OCI-M2 (cell line): ENCODE measurements around the gene ERH.

Experiments
- DNase-seq: peaks from one replicate; lab custom pipeline; 2025; ENCODE audit not compliant: unreplicated experiment; lab: John Stamatoyannopoulos, UW

ERH gene

DNA sequence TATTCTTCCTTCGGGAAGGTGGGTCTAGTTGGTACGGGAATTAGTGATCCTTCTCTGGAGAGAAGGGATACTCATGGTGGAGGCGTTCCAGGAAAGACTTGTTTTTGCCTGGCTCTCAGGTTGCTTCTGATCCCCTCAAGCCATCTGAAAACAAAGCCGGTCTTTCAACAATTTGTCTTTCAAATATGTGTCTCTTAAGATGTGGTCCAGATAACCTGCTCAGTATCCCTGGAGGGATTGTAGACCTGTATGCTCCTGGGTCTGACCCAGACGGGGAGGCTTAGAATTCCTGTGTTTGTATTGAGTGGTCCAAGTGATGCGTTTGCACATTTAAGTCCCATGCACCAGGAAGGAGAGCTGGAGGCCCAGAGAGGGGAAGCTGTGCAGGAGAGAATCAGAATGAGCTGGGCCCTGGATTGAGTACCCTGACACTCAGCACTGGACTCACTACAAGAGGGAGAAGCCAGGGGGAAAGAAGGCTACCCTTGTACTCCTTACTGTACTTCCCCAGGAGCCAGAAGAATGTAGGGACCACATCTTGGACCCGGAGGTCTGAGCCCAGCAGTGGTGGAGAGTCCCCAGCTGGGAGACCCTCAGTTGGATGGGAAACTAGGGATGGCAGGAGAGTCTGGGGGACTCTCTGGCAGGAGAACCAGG is 40.4 kb downstream of the ERH start:
- DNase-seq, result no peak

DNA sequence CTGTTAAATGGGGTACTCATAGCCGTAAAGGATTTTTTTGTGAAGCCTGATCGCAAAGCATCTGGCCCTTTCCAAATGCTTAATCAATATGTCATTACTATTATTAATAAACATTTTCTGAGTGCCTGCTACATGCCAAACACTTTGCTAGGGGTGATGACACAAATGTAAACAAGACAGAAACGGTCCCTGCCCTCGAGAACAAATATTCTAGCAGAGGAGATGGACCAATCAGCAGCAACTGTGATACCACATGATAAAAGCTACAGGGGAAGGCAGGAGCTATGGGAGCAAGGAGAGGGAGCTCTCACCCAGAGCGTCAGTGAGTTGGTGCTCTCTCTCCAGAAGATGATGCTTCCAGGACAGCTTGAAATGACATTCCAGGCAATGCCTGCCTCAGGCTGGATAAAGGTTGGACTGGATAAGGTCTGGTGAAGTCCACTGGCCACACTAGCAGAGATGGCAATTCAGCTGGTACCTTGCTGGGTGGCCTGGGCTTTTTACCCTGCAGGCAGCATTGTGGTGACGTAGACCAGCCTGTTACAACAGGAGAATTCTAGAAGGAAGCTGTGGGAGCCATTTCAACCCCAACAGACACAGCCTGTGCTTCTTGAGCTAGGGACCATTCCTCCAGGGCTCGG is 41.1 kb downstream of the ERH start:
- no peak for DNase-seq

DNA sequence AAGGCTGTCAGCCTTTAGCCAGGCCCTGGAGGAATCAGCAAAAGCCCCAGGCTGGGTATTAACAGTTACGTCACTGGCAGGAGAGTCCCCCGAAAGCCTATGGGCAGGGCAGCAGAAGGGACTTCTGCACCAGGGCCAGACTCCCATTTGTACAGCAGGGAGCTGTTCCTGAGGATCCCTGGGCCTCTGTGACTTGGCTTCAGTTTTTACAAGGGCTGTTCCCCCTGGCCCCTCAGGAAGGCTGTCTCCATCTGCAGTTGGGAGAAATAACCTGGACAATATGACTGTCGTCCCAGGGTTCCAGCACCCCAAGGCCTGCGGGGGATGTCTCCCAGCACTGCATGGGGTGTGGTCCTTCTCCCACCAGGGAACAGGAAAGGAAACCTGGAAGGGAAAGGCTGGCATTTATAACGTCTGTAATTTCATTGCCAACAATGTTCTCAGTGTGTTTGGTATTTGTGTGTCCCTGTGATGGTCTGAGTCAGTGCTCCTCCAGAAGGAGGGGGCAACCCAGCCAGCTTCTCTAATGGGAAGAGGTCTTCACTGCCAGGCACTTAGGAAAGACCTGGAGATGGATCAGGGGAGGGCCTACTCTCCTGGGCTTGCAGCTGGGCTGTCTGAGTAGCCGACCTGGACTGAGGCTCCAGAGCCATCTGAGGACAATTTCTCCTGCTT is 42.4 kb downstream of the ERH start:
- DNase-seq, result no peak

DNA sequence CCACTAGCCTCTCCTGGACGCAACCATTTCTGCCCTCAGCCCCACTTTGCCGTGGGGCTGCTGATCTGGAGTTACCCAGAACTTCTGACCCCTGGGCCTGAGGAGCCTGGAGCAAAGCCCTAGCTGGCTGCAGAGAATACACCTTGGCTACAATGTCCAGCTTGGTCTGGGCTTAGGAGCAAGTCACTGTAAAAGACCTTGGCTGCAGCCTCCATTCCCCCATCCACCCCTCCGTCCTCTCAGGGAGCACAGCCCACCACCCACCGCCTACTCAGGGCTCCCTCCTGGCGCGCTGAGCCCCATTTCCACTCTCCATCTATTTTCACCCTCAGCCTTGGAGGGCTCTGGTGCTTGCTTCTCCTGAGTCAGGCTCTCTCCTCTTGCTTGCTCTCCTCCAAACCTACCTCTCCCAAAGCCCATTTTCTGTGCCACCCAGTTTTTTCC is 42.9 kb downstream of the ERH start:
- no peak for DNase-seq

DNA sequence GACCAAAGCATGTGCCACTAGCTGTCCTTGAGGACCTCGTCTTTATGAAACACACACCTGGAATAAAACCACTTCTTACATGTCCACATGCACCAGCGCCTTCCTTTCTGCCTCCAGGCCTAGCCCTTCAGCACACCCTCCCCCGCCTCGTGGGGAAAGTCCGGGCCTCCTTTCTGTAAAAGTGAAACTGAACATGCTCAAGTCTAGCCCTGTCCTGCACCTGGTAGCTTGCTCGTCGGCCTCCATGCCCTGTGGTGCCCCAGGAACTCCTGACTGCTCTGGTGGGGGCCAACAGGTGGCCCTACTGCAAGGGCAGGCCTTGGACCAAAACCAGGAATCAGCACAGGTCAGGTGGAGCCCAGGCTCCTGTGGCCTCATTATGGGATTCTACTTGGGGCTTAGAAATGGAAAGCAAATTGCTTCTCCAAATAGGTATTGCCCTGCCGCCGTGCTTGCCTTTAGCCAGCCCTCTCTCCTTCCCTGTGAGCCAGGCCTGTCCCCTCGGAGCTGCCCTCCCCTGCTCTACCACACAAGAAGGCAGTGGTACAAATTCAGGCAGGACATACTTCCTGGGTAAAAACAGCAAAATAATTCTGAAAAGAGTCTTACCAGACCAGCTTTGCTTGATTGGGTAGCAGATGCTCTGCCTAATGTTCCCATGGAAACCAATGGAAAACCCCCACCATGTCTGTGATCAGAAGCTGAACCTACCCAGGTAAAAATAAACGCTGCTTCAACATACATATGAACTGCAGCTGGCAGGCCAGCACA is 43.5 kb downstream of the ERH start:
- DNase-seq, result no peak

DNA sequence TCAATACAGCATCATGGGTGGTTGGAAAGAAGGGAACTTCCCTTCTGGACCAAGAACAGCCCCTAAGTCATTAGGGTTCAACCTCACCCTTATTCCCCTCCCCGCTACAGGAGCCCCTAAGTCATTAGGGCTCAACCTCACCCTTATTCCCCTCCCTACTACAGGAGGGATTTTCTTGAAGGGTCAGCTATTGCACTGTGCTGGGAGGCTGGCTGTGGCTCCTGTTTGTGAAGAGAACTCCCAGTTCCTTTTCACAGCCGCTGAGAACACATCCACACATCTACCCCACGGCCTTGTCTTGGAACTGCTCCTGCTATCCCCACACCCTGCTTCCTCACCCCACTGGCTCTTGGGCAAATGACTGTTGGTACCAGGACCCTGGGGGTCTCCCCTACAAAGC is 44.9 kb downstream of the ERH start:
- no peak for DNase-seq

DNA sequence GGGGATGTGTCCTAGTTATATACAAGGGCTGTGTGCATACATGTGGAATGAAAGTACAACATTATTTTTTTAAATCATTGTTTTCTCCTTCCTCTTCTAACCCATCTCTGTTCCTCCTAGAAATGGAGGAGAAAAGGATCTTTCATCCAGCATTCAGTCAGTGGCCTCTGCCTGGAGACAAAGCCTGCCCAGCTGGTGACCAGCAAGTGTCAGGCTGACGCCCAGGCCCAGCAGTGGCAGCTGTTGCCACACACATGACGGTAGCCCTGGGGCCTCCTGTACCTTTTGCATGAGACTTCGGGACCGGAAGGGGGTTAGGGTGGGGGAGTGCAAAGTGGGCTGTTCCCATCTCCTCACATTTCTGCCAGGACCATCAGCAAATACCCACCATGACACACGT is 46.2 kb downstream of the ERH start:
- DNase-seq, result no peak

DNA sequence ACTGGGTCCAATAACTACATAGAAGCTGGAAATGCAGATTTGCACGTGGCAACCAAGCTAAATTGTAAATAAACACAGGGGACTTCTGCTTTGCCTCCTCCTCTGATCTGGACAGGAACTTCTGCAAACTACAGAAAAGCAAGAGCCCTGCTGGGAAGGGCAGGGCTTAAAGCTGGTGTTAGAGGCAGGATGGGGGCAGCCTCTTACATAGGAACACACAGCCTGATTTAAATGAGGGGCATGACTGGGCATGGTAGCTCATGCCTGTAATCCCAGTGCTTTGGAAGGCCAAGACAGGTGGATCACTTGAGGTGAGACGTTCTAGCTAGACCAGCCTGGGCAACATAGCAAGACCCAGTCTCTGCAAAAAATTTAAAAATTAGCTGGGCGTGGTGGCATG is 46.7 kb downstream of the ERH start:
- DNase-seq, result no peak

DNA sequence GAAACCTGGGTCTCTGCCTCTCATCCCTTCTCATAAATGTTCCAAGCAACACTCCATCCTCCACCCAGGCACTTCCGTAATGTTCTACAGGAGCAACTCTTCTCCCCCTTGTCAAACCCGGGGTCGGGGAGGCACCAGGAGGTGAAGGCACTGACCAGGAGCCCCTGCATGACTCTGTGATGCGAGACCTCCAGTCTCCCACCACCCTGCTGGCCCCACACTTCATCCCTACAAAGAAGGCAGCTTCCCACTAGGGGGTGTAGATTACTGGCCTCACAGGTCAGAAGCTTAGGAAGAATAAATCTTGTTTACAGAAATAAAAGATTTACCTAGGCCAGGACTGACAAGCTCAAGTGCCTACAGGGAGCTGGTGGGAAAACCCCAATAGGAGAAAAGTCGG is 47.2 kb downstream of the ERH start:
- no peak for DNase-seq

DNA sequence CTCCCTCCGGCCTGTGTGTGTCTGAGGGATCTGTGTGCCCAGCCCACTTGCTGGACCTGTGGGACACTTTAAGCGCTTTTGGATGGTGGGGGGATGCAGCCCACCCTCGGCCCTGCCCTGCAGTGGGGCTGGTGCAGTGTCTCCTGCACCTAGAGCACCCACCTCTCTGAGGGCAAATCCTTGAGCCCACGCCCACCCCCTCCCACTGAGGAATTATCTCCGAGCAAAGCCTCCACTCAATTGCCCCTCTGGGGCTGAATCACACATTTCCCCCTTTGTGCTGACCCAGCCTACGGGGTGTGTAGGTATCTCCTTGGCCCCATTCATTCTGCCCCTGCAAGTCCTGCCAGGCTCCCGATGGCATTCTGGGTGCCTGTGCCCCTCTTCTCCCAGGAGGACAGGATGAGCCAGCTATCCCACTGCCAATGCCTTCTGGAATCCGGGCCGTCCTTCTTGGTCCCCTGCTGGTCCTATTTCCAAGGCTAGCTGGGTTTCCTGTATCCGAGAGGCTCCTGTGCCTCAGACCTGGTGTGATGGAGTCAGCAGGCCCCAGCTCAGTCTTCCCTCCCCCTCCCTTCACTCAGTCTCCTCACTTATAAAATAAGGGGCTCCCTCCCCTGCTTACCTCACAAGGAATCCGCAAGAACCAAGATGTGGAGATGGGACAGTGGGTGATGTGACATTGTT is 48.9 kb downstream of the ERH start:
- DNase-seq, result no peak

DNA sequence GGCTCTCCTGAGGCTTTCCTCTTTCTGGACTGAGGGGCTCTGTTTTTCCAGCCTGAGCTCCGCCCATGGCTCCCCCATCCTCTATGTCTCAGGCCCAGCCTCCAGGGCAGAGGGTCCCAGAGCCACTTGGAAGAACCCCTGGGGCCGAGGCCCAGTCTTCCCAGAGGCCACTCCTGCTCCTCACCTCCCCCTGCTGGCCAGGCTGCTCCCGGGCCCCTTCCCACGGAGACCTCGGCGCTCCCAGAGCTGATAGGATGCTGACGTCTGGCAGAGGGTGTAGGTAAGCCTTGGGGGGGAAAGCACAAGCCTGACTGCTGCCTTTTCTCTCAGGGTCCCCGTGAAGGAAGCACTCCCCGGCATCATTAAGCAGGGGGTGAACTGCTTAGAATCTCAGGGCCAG is 51.4 kb downstream of the ERH start:
- no peak for DNase-seq

DNA sequence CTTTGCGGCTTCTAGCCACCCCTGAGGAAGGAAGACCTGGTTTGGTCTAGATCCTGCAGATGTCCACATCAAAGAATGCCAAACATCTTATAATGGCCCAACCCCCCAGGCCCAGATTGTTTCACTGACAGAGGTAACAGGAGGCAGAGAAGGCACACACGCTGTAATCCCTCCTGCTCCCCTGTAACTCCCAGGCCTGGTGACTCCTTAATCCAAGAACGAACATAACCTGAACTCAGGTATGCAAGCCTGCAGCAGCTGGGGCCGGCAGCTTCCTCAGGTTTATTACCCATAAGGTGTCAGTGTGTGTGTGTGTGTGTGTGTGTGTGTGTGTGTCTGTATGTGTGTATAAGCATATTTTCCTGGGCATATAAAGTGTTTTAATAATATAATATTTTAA is 52.7 kb downstream of the ERH start:
- no peak for DNase-seq

DNA sequence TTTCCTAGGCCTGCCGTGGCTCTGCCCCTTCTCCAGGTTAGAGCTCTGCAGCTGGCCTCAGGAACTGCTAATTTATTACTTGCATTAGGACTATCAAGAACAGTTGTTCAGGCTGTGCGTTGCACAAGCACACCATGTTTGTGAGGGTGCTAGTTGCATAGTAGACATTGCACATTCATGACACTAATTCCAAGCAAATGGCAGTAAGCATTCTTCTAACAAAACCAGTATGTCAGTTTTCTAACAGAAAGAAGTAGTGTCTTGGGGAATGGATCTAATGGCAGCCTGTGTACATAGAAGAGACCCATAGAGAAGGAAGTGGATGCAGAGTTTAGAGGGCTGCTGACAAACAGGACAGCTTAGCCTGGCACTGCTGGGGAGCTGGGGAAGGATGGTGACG is 53.9 kb downstream of the ERH start:
- DNase-seq, result no peak

DNA sequence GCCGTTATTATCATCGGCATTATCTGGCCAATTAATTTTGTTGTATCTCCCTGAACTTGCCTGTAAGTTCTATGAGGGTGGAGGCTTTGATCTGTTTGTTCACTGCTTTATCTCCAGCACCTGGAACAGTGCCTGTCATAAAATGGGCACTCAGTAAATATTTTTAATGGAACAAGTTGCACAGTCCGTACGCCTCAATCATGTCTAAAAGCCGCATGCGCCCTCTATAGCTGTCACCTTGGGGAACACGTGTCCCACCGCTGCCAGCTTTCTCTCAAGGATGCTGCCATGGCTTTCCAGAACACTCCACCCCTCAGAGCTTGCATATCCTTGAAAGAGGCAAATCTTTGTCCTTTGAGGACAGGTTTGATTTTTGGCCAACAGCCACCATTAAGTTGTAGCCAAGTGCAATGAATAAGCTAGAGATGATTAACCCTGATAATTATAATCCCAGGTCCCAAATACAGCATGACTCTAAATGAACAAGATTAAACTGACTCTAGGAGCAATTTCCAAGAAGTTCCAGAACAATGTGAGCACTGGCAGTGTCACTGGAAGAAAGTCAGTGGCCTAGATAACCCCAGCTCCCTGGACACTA is 55.1 kb downstream of the ERH start:
- no peak for DNase-seq

DNA sequence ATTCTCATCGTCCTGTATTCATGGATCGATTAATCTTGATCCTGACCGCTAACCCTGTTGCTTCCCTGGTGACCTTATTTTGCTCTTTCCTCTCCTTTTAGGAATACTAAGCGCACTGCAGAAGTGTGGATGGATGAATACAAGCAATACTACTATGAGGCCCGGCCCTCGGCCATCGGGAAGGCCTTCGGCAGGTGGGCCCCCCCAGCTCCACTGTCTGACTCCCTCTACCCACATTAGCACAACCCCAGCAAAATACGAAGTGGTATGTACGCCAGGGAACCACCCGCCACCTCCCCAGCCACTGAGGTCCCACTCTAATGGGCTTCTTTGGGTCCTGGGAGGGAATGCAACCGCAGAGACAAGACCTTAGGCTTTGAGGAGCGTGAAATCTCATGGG is 58.7 kb downstream of the ERH start:
- no peak for DNase-seq

DNA sequence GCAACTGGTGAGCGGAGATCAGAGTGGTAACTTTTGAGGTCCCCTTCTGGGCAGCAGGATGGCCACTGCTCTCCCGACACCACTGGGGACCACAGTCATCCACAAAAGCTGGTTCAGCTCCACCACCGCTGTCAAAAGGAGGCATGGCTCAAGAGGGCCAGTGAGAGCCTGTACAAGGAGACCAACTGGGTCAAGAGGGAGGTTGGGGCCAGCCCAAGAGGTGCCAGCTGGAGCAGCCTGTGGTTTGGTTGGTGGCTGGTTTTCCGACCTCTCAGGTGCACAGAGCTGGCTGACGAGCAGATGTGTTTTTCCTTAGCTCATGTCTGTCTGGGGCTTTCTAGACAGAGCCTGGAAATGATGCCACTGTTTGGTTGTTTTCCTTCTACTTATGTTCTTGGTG is 60.1 kb downstream of the ERH start:
- DNase-seq, result no peak

DNA sequence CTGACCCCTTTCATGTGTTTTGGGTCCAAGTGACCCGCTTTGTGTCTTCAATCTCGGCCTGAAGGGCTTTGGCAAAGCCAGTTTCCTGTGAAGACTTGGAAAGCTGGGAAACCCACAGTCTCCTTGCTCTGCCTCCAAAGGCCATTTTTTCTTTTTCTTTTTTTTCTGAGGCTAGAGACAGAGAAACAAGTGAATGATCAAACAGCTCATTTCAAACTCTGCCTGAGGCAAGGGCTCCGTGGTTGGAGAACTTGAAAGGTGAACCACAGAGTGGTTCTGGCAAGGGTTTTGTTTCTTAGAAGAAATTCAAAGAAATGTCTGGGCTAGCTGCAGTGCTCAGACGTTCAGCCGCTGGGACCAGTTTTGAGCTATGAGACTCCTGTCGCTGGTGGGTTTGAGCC is 62.7 kb downstream of the ERH start:
- no peak for DNase-seq

DNA sequence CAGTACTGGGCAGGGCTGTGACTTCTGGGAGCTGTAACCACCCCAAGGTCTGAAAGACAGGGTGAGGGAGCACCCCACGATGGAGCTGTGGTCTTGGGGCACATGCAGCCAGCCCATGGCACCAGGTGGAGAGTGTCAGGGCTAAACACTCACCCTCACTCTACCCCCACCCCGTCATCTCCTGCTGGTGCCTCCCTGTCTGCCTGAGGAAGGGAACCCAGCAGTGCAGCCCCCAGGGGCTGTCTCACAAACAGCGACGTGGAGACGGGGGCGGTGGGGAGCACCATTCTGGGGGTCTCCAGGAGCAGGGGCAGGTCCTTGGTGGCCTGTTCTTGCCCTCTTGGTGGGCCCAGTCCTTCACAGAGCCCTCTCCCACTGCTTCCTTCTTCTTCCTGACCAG is 63.5 kb downstream of the ERH start:
- DNase-seq, result no peak

DNA sequence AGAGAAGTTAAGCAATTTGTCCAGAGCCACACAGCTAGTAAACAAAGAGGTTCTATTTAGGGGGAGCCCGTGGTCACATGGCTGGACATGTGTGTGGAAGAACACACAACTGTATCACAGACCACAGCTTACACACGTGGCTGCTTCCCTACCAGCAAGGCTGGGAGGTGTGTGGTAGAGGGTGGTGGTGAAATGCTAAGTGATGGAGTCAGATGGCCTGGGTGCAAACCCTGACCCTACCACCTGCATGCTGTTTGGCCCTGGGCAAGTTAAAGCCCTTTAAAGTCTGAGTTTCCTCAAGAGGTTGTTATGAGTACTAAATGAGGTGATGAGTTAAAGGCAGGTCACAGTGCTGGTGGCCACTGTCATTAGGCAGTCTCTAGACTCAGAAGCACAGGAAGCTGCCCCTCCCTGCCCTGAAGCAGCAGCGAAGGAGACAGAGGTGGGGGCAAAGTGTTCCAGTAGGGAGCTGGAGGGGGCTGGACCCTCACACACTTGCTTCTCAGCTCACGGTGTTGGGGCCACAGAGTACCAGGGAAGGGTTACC is 64.2 kb downstream of the ERH start:
- DNase-seq, result no peak

DNA sequence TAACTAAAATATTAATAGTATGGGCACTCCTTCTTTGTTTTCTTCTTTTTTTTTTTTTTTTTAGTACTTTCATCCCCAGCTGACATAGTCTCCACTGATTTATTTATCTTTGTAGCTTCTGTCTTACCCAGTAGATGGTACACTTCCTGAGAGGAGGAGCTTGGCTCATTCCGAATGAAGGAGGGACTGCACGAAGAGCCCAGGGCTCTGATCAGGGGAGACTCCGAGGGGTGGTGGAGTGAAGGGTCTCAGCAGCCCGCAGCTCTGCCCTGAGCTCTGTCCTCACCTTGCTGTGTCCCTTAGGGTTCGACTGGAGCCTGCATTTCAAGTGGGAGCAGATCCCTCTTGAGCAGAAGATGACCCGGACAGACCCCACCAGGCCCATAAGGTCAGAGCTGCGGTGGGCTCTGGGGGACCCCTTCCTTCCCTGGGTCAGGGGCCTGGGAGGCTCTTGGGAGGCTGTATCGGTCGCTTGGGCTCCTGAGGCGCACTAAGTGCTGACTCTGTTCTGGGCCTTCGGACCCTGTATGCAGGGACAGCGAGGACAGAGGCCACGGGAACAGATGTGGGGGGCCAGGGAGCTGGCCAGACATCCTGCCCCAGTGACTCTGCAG is 65.2 kb downstream of the ERH start:
- DNase-seq, result no peak
